SIG-M5 treated with dmso at 0.1 percent for 504 hours (cell line): ENCODE data around the gene GZMB.
"Not testable (repeated sequence)": the region's sequence is repeated elsewhere in the genome, so short reads cannot be mapped to it uniquely, and the experiment has no call there.

Experiments used
- DNase-seq: peaks from one replicate; lab custom pipeline; 2025; ENCODE audit not compliant: unreplicated experiment; lab: John Stamatoyannopoulos, UW

The GZMB gene, protein sequence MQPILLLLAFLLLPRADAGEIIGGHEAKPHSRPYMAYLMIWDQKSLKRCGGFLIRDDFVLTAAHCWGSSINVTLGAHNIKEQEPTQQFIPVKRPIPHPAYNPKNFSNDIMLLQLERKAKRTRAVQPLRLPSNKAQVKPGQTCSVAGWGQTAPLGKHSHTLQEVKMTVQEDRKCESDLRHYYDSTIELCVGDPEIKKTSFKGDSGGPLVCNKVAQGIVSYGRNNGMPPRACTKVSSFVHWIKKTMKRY

DNA sequence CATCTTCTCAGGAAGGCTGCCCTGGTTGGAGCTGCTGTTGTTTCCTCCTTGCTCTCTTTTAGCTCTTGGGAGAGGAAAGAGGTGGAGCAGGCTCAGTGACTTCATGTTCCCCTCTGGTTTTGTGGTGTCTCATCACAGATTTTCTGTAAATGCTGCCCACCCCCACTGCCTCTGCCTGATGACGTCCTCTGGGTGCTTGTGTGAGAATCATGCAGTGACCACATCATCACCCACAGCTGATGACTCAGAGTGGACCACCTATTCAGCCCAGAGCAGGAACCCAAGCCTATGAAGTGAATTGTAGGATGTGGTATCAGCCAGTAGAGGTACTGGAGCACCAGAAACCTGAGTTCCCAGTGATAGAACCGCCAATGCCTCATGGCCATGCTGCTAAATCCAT, at the start of gene GZMB:
Gene GZMB (minus strand): TSS at position 33 of the 400 bp plus-strand sequence. CDS start 30 bp downstream, at position 3.
- DNase-seq: no peak

DNA sequence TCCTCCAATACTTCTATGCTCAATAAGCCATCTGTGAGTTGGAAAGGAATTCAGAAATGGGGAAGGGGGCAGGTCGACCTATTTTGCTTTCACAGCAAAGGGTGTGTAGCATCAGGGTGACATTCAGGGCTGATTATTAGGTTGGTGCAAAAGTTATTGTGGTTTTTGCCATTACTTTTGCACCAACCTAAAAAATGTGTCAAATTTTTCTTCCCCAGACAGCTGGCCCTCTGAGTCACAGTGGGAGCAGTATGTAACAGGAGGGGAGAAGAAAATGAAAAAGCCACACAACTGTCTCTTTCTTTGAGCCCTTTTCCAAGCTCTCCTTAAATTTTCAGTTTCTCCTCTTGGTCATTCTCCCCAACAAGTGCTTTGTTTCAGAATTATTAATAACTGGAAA, 47.1 kb upstream of the GZMB start:
- DNase-seq: no peak

DNA sequence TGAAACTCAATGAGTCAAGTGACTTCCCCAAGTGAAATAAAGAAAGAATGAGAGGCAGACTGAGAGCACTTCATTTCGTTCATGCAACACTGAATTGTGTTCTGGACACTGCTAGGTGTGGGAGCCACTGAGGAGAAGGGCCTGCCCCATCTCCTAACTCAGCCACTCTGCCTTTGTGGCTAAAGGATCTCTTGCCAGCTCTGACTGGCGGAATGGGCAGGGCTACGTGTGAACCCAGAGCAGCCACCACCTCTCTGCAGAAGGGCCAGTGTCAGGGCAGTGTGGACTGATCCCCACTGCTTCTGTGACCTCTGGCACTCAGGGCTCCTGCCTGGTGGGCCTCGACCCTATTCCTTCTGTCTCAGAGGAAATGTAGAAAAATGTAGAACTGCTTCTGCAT, 46.5 kb upstream of the GZMB start:
- DNase-seq: no peak

DNA sequence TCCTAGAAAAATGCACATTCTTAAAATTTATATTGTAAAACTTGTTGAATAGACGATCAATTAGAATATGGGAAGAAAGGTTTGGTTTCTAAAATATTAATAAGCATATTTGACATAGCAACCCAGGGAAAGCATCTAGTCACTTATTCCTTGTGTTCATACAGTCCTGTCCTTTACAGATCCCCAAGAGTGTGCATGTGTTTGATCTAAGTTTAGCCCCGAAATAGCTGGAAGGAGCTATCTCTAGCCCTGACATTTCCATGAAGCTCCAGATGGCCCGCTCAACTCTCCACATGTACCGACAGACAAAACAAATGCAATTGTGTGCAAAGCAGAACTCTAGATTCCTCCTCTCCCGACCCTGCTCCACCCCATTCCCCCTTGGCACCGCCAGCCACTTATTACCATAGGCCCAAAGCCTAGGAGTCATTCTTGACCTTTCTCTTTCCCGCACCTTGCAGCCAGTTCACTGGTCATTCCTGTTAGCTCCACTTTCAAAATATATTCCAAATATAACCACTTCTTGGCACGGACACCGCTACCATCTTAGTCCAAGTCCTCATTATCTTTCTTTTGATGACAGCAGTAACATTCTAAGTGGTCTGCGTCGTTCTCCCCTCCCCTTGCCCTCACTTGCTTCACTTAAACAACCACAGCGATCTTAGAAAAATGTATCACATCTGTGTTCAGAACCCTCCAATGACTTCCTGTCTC, 45.4 kb upstream of the GZMB start:
- DNase-seq: no peak

DNA sequence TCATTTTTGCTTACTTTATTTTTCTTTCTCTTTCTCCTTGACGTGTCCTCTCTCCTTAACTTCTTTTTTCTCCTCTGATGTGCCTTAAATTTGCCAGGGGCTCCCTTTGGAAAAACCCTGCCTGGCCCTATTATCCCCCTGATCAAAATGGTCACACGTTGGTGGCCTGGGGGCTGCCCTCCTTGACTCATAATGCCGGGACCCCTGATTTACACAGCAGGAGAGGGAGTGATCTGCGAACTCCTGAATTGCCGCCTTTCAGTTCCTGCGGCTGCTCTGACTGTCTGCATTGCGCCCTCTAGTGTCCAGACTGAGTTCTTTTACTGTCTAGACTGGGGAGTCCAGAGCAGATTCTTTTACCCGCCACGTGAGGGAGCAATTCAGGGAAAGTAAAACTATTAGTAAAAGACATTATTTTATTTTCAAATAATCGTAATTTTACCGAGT, 44.8 kb upstream of the GZMB start:
- DNase-seq: peak; percentile 96

DNA sequence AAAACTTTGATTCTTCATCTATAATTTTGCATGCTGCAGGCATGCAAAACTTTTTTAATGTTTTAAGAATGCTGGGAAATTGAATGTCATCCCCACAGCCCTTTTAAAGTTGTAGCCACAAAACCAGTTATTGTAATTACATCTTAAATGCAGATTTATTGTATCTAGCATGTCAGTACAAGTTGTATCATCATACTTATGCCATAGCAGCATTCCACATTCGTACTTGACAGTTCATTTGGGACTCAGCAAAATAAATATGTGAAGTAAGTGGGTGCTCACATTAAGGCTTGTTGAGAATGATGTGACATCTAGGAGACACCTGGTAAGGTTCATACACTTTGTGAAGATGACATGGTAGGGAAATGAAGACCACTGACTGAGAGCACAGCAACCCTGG, 44.0 kb upstream of the GZMB start:
- DNase-seq: no peak

DNA sequence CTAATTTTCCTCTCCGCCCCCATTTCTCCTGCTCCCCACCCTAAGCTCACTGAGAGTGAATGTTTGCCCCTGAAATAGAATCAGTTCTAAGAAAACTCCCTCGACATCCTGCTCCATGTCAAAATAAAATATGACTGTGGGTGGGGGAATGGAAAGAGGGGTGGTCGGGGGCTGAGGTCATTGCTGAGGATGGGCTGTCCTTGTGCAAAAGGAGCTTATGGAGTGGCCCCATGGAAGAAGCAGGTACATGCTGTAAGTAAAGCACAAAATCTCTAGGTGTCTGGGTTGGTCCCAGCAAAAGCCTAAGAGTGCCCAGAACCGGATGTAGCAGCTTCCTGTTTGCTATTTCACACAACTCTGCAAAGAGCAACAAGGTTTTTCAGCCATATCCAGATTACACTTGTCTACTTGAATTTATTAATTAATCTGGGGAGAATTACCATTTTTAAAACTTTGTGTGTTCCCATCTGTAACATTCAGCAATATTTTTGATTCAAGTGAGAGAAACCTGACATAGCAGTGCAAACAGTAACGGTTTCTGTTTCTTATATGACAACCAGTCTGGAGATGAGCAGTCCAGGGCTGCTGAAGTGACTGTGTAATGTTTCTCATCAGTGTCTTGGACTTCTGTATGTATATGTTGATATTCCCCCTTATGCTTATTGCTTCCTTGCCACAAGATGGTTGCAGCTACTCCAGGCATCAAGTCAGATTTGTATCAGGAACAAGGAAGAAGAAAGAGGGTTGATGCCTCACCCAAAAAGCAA, 40.4 kb upstream of the GZMB start:
- DNase-seq: no peak

DNA sequence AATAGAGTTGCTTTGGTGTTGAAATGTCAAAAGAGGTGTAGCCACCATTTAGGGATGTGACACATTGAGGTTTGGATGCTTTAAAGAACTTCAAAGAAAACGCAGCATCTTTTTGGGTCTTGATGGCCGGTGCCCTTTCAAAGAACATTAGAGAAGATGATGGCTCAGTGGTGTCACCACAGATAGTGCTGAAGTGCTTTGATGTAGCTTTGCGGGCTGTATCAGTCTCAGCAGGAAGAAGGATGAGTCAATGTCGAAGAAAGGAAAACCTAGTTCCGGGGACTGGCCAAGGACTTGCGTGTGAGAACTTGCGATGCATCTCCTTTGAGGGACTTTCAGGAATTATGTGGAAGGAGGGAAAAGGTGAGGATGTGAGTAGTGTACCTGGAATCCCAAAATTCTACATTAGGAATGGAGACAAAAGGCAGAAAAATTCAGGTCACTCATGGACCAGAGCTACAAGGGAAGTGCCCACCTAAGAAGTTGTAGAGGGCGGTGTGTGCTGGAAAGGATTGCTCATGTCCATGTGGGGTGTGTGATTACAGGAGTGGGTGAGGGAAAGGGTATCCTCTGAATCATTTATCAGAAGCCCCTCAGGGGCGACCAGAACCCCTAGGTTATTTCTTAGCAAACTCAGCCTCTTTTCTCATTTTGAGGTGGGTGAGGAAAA, 39.7 kb upstream of the GZMB start:
- DNase-seq: peak; percentile 69

DNA sequence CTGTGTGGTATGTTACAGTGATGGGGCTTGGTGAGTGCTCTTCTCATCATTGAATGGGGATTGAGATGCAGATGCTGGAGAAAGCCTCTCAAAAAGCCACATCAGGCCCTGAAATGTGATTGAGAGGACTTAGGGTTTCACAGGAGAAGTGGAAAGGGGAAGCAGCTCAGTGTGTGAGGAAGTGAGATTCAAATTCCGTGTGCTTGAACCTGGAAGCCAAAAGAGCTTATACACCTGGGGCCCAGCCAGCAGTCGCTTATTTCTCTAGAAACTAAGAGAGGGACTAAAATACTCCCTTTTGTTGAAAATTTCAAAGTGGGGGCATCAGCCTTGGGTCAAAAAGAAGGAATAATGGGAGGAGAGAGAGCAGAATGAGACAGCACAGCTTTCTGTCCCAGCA, 39.1 kb upstream of the GZMB start:
- peak; percentile 65 for DNase-seq

DNA sequence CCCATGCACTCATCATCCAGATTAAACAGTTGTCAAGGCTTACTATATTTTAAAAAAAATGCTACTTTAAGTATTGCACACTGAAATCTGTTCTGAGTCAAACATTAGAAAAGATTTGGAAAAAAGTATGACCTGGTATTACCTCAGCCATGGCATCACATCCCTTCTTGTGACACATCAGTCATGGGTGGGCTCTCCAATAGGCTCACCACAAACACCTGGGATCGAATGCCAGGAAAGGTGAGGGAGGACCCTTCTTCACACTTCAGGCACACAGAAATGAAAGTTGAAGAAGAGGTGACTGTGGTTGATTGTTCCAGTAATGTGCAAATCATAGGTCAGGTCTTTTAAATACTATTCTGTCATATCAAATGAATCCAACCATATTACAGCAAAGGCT, 36.6 kb upstream of the GZMB start:
- no peak for DNase-seq

DNA sequence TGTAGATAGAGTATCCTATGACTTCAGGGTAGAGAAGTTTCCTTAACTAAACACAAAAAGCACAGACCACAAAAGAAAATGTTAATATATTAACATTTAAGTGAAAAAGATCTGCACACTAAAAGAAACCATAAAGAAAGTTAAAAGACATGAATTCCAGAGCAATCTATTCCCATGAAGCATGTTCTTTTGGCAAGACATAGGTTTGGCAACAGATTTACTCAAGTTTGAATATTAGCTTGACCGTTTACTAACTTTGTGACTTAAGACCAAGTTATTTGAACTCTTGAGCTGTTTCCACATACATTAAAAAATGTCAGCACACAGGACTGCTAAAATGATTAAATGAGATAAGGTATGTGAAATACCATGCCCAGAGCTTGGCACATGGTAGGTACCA, 35.7 kb upstream of the GZMB start:
- no peak for DNase-seq

DNA sequence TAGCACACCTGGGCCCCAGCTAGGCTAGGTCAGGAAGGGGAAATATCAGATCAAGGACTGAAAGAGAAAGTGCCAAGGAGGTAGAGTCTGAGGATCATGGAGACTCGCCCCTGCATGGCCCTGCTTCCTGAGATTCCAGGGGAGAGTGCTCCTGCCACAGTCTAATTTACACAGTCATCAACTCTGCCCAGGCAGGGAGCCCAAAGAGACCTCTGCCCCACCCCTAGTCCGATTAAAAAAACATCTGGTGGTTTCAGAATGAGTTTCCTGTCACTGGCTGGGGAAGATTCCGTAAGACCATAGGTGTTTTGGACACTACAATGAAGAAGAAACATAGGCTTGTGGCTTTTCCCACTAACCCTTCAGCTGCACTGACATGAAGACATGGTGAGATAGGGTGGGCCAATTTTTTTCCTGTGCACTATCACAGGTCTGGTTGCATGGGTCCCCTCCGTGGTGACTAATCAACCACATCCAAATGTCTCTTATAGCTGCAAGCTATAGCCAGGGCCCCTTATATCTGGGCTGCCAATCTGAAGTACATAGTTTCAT, 31.5 kb upstream of the GZMB start:
- DNase-seq: peak; percentile 57

DNA sequence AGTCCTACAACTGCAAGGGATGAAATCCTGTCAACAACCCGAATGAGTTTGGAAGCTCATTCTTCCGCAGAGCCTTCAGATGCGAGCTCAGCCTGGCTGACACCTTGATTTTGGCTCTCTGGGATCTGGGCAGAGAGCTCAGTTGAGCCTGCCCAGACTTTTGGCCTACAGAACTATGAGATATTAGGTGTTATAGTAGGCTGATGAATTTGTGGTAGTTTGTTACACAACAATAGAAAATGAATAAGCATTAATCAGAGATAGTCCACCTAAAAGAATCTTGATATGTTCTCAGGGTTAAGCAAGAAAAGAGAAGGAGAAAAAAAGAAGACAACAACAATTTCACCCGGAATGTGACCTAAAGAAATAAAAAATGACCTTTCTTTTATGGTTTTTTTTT, 30.4 kb upstream of the GZMB start:
- no peak for DNase-seq

DNA sequence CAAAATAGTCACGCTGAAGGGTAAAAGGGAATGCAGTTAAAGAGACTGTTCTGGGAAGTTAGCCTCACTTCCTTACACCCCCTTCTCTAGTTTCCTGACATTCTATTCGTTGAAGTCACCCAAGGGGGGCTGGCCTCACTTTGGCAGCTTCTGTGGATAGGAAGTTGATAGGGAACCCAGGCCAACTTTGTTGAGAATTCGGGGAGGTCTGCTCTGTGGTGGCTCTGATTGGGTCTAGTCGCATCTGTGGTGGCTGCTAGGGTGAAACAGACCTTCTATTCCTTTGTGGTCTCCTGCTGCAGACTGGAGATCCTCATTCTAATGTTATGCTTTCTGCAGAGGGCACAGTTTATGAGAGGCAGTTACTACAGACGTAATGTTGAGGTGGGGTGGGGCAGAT, 28.8 kb upstream of the GZMB start:
- peak; percentile 87 for DNase-seq

DNA sequence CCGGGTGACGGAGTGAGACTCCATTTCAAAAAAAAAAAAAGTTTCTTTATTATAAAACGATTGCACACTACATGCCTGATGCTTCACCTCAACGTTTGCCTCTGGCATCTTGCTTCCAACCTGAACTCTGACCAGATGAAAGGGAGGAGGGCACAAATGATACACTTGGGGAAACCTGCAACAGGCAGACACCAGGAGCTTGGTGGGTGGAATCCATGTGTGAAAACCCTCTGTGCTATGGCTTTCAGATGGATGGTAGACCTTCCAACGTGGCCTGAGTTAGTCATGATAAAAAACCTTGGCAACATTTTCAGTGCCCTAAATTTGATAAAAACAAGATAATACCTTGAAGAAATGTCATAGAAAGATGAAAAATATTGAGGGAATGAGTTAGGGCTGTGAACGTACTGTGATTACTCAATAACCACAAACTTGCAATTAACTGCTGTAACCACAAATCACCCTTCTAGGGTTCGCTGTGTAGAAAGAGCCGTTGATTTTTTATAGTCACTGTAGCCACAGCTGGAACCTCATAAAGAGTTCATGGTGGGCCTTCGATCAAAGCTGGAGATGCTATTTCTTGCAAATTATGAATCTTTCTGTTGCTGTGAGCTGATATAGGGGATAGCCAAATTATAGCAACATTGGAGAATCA, 26.1 kb upstream of the GZMB start:
- DNase-seq: peak; percentile 91

DNA sequence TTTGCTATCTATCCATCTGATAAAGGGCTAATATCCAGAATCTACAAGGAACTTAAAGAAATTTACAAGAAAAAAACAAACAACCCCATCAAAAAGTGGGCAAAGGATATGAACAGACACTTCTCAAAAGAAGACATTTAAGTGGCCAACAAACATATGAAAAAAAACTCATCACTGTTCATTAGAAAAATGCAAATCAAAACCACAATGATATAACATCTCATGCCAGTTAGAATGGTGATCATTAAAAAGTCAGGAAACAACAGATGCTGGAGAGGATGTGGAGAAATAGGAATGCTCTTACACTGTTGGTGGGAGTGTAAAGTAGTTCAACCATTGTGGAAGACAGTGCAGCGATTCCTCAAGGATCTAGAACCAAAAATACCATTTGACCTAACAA, 14.4 kb upstream of the GZMB start:
- not testable (repeated sequence) for DNase-seq

DNA sequence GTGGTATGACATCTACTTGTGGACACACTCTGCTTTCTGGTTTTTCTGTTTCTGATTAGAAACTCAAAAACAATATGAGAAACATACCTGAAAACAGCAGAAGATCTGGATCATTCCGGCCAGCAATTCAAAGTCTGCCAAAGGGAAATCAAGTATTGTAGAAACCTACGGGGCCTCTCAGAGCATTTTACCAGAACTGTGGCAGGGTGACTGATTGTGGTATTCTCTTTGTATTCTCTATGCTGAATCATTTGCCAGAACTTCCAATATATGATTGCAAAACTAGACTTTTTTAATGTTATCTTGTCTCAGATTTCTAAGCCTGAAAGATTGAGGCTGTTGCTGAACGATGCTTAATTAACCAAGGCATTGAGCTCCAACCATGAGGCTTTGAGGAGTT, 5.9 kb upstream of the GZMB start:
- DNase-seq: no peak

DNA sequence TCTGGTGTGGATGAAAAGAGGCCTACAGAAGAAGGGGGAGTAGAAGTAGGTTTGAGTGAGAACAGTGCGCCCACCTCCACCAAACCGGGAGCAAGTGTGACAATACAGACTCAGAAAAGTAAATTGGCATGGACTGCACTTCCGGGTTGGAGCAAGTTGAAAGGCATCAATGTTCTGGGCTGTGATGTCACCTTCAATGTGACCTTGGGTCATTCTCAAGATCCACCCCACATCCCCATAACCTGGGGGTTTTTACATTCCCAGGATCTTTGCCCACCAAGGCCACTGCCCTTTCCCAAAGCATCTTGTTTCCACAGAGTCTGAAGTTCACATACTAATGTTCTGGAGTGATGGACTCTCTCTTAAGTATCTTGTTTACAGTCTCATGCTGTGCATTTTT, 5.3 kb upstream of the GZMB start:
- no peak for DNase-seq

DNA sequence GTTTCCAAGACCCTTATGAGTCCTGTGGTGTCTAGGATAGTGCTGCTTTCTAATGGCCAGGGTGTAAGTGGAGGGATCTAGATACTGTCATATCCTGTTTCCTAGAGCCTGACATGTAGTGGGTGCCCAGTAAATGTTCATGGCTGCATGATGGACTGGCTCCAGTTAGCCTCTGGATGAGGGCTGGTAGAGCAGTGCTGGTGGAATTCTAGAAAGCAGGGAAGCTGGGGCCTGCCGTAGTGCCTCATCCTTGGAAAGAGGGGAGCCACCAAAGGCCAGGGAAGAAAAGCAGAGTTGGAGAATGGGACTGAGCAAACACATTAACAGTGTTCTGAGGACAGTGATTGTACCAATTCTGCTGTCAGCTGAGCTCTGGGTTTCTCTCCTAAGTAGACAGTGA, 637 bp downstream of the GZMB start:
- DNase-seq: no peak

DNA sequence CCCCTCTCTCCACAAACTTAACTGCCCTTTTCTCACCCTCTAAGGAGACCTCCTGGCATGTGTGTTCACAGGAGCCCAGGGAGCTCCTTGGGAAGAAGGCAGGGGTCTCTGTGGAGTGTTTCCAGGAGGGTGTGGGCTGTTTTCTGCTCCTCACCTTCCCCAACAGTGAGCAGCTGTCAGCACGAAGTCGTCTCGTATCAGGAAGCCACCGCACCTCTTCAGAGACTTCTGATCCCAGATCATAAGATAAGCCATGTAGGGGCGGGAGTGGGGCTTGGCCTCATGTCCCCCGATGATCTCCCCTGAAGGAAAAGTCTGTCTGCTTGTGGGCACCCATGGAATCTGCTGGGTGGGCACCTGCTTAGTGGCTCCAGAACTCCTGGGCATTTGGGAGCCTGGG, 1.2 kb downstream of the GZMB start:
- DNase-seq: no peak

DNA sequence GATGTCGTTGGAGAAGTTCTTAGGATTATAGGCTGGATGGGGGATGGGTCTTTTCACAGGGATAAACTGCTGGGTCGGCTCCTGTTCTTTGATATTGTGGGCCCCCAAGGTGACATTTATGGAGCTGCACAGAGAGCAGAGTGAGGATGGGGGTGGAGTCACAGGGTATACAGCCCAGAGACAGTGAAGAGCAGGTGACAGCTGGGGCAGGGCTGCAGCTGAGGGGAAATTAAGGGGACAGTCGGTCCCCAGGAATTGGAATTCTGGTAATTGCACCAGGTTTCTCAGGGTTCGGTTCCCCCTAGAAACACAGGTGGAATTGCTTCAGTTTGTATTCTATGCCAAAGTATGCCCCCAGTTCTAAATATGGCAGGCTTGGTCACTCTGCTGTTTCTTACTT, 1.7 kb downstream of the GZMB start:
- DNase-seq: no peak
